K562 (cell line): ENCODE measurements around the gene NLRX1. TPM values are rescaled to one million over a fixed set of nuclear protein-coding genes. Genes with fewer than 3 reads are reported as not detected.
A peak's percentile ranks its signal among the peaks of the same experiment; 100 is the strongest.
"Not testable (repeated sequence)": the region's sequence is repeated elsewhere in the genome, so short reads cannot be mapped to it uniquely, and the experiment has no call there.

Experiments
- ATAC-seq: fragments of 200-7000 bp; cut with Tn5 transposase; 3 replicates; pipeline ENCODE4 v1.9.1; 2020; ENCODE audit warnings: moderate library complexity
- BruUV-seq: library from RNA; stranded (reverse); fragments of 400-500 nt; replicated peaks from 2 replicates; lab custom pipeline; 2021; lab: Mats Ljungman, UMichigan
- CTCF ChIA-PET: fragments of 300-600 bp; formaldehyde crosslinking; extraction: SDS; loops from one replicate; lab custom pipeline; 2021; ENCODE audit warnings: low intra/inter-chr PET ratio; lab: Yijun Ruan, JAX
- POLR2A ChIA-PET: fragments of 300-600, 350-650 bp; sonication (Branson Sonifier 250); formaldehyde crosslinking; extraction: SDS; loops from one replicate; lab custom pipeline; 2021; ENCODE audit warnings: antibody characterized with exemption, inconsistent platforms; lab: Yijun Ruan, JAX
- DNase-seq, 4 experiments: peaks; one replicate each; pipeline versions ENCODE4 v3.0.0 to v3.0.0-alpha.2; 2011 to 2018; ENCODE audit warnings: low spot score in 3 of 4, mixed read lengths in 3 of 4; ENCODE audit errors: extremely low read depth in 1 of 4
- FAIRE-seq: peaks from 2 replicates; lab custom pipeline; 2011; peaks lifted over from hg19 to GRCh38; lab: Jason Lieb, UNC
- H2AFZ ChIP-seq: 2 replicates; pipeline ENCODE4 v1.6.0; 2011; ENCODE audit warnings: low read depth, low read length, control low read depth, inconsistent platforms
- H3K27ac ChIP-seq: fragments of 200-600 bp; 3 replicates; pipeline ENCODE4 v1.8.0; 2011; ENCODE audit warnings: low read depth, mild to moderate bottlenecking, control low read depth, inconsistent platforms, low read length, moderate library complexity, mixed read lengths; ENCODE audit errors: extremely low read depth
- H3K27me3 ChIP-seq, 2 experiments: fragments of 300-600 bp in 1 of 2; 2 replicates in 1 of 2; 3 replicates in 1 of 2; pipeline versions ENCODE4 v1.6.0 to v1.8.0; 2011; ENCODE audit warnings: inconsistent platforms in 2 of 2, low read length in 2 of 2, mild to moderate bottlenecking in 1 of 2, mixed read lengths in 1 of 2, moderate library complexity in 1 of 2; ENCODE audit not compliant: control insufficient read depth in 2 of 2, insufficient read depth in 2 of 2
- H3K36me3 ChIP-seq: fragments of 300-600 bp; 3 replicates; pipeline ENCODE4 v1.8.0; 2011; ENCODE audit warnings: mild to moderate bottlenecking, low read length, inconsistent platforms; ENCODE audit not compliant: control insufficient read depth, insufficient read depth
- H3K4me1 ChIP-seq, 2 experiments: fragments of 200-600 bp in 1 of 2; replicated peaks in 1 of 2; 2 replicates in 1 of 2; 3 replicates in 1 of 2; pipeline versions ENCODE4 v1.5.1 to v1.8.0; 2011; ENCODE audit warnings: inconsistent platforms in 2 of 2, low read length in 2 of 2, mild to moderate bottlenecking in 1 of 2, mixed read lengths in 1 of 2, moderate library complexity in 1 of 2; ENCODE audit not compliant: control insufficient read depth in 2 of 2, insufficient read depth in 2 of 2
- H3K4me2 ChIP-seq: 2 replicates; pipeline ENCODE4 v1.6.1; 2011; ENCODE audit warnings: low read length, control low read depth, inconsistent platforms, mixed read lengths; ENCODE audit not compliant: insufficient read depth
- H3K4me3 ChIP-seq: fragments of 200-600 bp; sonication (generic), shearing (Covaris generic); 2 replicates; pipeline ENCODE4 v1.5.1; 2016; ENCODE audit warnings: control low read depth, inconsistent platforms
- H3K79me2 ChIP-seq: fragments of 200-600 bp; 3 replicates; pipeline ENCODE4 v1.8.0; 2011; ENCODE audit warnings: low read length, inconsistent platforms; ENCODE audit not compliant: control insufficient read depth, insufficient read depth
- H3K9ac ChIP-seq, 2 experiments: 2 replicates each; pipeline versions ENCODE4 v1.6.0 to v1.6.1; 2011; ENCODE audit warnings: low read depth in 2 of 2, low read length in 2 of 2, control low read depth in 1 of 2, inconsistent platforms in 1 of 2, mild to moderate bottlenecking in 1 of 2, mixed read lengths in 1 of 2; ENCODE audit not compliant: insufficient read depth in 1 of 2
- H3K9me1 ChIP-seq: one replicate; pipeline ENCODE4 v1.6.0; 2011; ENCODE audit warnings: inconsistent platforms, mild to moderate bottlenecking, low read length, moderate library complexity; ENCODE audit not compliant: control insufficient read depth, insufficient read depth
- H3K9me3 ChIP-seq: replicated peaks from 2 replicates; pipeline ENCODE4 v1.5.1; 2011; ENCODE audit warnings: low read depth, low read length, inconsistent platforms; ENCODE audit not compliant: control insufficient read depth, insufficient read depth
- H4K20me1 ChIP-seq: replicated peaks from 2 replicates; pipeline ENCODE4 v1.6.1; 2011; ENCODE audit warnings: low read length, inconsistent platforms, mixed read lengths; ENCODE audit not compliant: control insufficient read depth, insufficient read depth
- HDAC8 ChIP-seq: fragments of 450-650 bp; IDR thresholded peaks from 2 replicates; pipeline ENCODE4 v1.6.1; 2016; ENCODE audit warnings: mild to moderate bottlenecking, missing genetic modification characterization, moderate library complexity, missing compliant biosample characterization
- MEF2D ChIP-seq: conservative IDR thresholded peaks from 2 replicates; pipeline ENCODE4 v1.6.1; 2016; ENCODE audit warnings: low read depth, missing genetic modification characterization, missing compliant biosample characterization
- PCBP2 ChIP-seq: fragments of 200-400 bp; formaldehyde crosslinking; IDR thresholded peaks from 2 replicates; pipeline ENCODE4 v1.6.1; 2018; ENCODE audit warnings: low read length, low read depth, mild to moderate bottlenecking, moderate library complexity; ENCODE audit not compliant: poor library complexity, severe bottlenecking
- RFX1 ChIP-seq: fragments of 450-650 bp; IDR thresholded peaks from 2 replicates; pipeline ENCODE4 v1.6.1; 2016; ENCODE audit warnings: mild to moderate bottlenecking, moderate library complexity
- YY1 ChIP-seq, 3 experiments: IDR thresholded peaks; 2 replicates each; pipeline ENCODE4 v1.6.1; 2011; ENCODE audit warnings: low read length in 2 of 3, mild to moderate bottlenecking in 2 of 3, moderate library complexity in 2 of 3, borderline replicate concordance in 1 of 3, control low read depth in 1 of 3, low read depth in 1 of 3; ENCODE audit not compliant: insufficient read depth in 3 of 3, insufficient replicate concordance in 2 of 3, control insufficient read depth in 1 of 3, insufficient read length in 1 of 3; ENCODE audit errors: extremely low read depth in 1 of 3
- ZBED1 ChIP-seq: IDR thresholded peaks from 2 replicates; pipeline ENCODE4 v1.6.1; 2014
- WGBS: fragments of 100-300 bp; shearing (Covaris generic); methylation state at CpG from one replicate; pipeline ENCODE4 v1.1.6; 2016; ENCODE audit warnings: low coverage, mixed read lengths; ENCODE audit not compliant: insufficient coverage; ENCODE audit errors: missing lambda C conversion rate; 5-methylcytosine and 5-hydroxymethylcytosine counted together
- in situ Hi-C: fragments of 300-500 bp; cut with MboI; formaldehyde crosslinking; loops from 4 replicates; pipeline ENCODE4 v1.15.0; 2018; ENCODE audit warnings: inconsistent platforms, mixed read lengths
- intact Hi-C: fragments of 100-400 bp; cut with micrococcal nuclease; formaldehyde crosslinking; loops from 2 replicates; pipeline ENCODE4 v1.14.2; 2022
- polyA plus RNA-seq, 8 experiments: library from polyadenylated mRNA; depleted of rRNA in 4 of 8; stranded (reverse) in 5 of 8; unstranded in 3 of 8; fragments of >200 nt; fragmentation: Nextera tagmentation in 2 of 8; fragmentation: Illumina TruSeq in 1 of 8; extraction: Ambion mirVana in 2 of 8; extraction: Trizol in 1 of 8; gene quantifications; 2 replicates each; pipeline versions ENCODE4 v1.2.1 to v1.2.3, GENCODE V29; 2011 to 2014; ENCODE audit warnings: inconsistent platforms in 1 of 8, missing spikeins in 1 of 8
- total RNA-seq, 7 experiments: library from RNA; depleted of rRNA in 6 of 7; stranded (reverse); fragments of >200 nt in 6 of 7; fragmentation: Illumina TruSeq in 2 of 7; extraction: Trizol in 2 of 7; gene quantifications; 2 replicates each; pipeline versions ENCODE4 v1.2.1 to v1.2.3, GENCODE V29; 2011 to 2021; ENCODE audit warnings: low replicate concordance in 1 of 7

The NLRX1 gene
- total and polyA plus RNA-seq, 9 of the 15 experiments (the other 6 are each of a cell fraction or from before 2014, with no cell fraction given): 0.04 to 2.3 (median 0.69) TPM

GRCh38 chr11:119198925-119199324, 30.4 kb downstream of the NLRX1 start (continued):
- TF ChIP-seq PCBP2 (no peak), ZBED1 (no peak)

- WGBS: 43% methylated on average over 5 of the region's 5 CpGs
- ATAC-seq, H3K79me2 ChIP-seq, H2AFZ ChIP-seq, H3K9me1 ChIP-seq, H3K36me3 ChIP-seq, H3K4me3 ChIP-seq, FAIRE-seq, in situ Hi-C loops, intact Hi-C loops, H3K9ac ChIP-seq, H3K27ac ChIP-seq, CTCF ChIA-PET, H4K20me1 ChIP-seq, H3K4me2 ChIP-seq, DNase-seq, BruUV-seq, H3K9me3 ChIP-seq, H3K27me3 ChIP-seq: not testable (repeated sequence)
- peak; percentile 66; the same call in 1 of the 2 replicates for TF ChIP-seq RFX1
- 0 out of 2 replicates have a peak, but pooled peaks have one; percentile 18 for TF ChIP-seq HDAC8 (tag)
- peak in 1 of 3 experiments; percentile 46 for TF ChIP-seq YY1 (IDR thresholded peaks at IDR 0.05; ENCODE audit: borderline replicate concordance in 1 of 3, control insufficient read depth in 1 of 3, extremely low read depth in 1 of 3, insufficient read depth in 3 of 3, insufficient read length in 1 of 3, insufficient replicate concordance in 2 of 3, low read depth in 1 of 3, low read length in 2 of 3)
- 0 out of 2 replicates have a peak, but pooled peaks have one; percentile 0 for TF ChIP-seq MEF2D (tag)
- H3K4me1 ChIP-seq: peaks cover 5 to 12% of the 10 kb centered on the region in 2 experiments; a peak in 3 of 5 replicates
- POLR2A ChIA-PET: interaction anchor here (0.6 to 1.2 kb wide), 2 partner anchors 117 to 147 kb away, joined by 3 to 4 read pairs; partner anchors contain the start of gene HMBS
Measured at GRCh38 chr11:119201236-119201635, 32.7 kb downstream of the NLRX1 start.
